ENCODE measurements around the gene GRIN2A.

The GRIN2A gene

GRCh38 chr16:9978160-9978725 lies 204.0 kb downstream of the GRIN2A start:
- Histone ChIP-seq H3K36me3 (replicated peaks; ENCODE audit: insufficient read depth, low read length) (no peaks in the 10 kb centered on the region), H3K4me2 (ENCODE audit: low read depth, low read length) (no peak overlapping the region), H3F3A (ENCODE audit: insufficient read depth, low read length) (no peaks in the 10 kb centered on the region), H3K9me2 (replicated peaks; ENCODE audit: insufficient read depth, low read length) (no peaks in the 10 kb centered on the region), H2AFZ (ENCODE audit: low read length) (no peak overlapping the region), H3K27me3 (replicated peaks; ENCODE audit: insufficient read depth, low read length) (no peaks in the 10 kb centered on the region), H3K9ac (ENCODE audit: low read length) (no peak overlapping the region), H4K20me1 (ENCODE audit: insufficient read depth, low read length) (no peaks in the 10 kb centered on the region), H3K9me3 (replicated peaks; ENCODE audit: insufficient read depth, low read length) (no peaks in the 10 kb centered on the region), H3K4me1 (ENCODE audit: low read length) (no peaks in the 10 kb centered on the region), H3K4me3 (ENCODE audit: low read length) (no peak overlapping the region), H3K79me2 (ENCODE audit: low read length) (no peaks in the 10 kb centered on the region), H3K27ac (ENCODE audit: low read length) (no peak overlapping the region)
- TF ChIP-seq EZH2phosphoT487 (IDR thresholded peaks at IDR 0.05; ENCODE audit: low read length) (no peak), EZH2 (optimal IDR thresholded peaks at IDR 0.05; ENCODE audit: low read depth, low read length) (no peak), CTCF (IDR thresholded peaks at IDR 0.05; ENCODE audit: low read length) (no peak)
- no peak for DNase-seq

GRCh38 chr16:9977333-9977897 lies 204.8 kb downstream of the GRIN2A start:
- Histone ChIP-seq H3K27ac (ENCODE audit: low read length) (no peak overlapping the region), H3K27me3 (replicated peaks; ENCODE audit: insufficient read depth, low read length) (no peaks in the 10 kb centered on the region), H3K4me3 (ENCODE audit: low read length) (no peak overlapping the region), H3K4me1 (ENCODE audit: low read length) (no peaks in the 10 kb centered on the region), H3F3A (ENCODE audit: insufficient read depth, low read length) (no peaks in the 10 kb centered on the region), H3K4me2 (ENCODE audit: low read depth, low read length) (no peak overlapping the region), H3K9me2 (replicated peaks; ENCODE audit: insufficient read depth, low read length) (no peaks in the 10 kb centered on the region), H3K9ac (ENCODE audit: low read length) (no peak overlapping the region), H3K9me3 (replicated peaks; ENCODE audit: insufficient read depth, low read length) (no peaks in the 10 kb centered on the region), H3K79me2 (ENCODE audit: low read length) (no peaks in the 10 kb centered on the region), H2AFZ (ENCODE audit: low read length) (no peak overlapping the region), H3K36me3 (replicated peaks; ENCODE audit: insufficient read depth, low read length) (no peaks in the 10 kb centered on the region), H4K20me1 (ENCODE audit: insufficient read depth, low read length) (no peaks in the 10 kb centered on the region)
- TF ChIP-seq EZH2phosphoT487 (IDR thresholded peaks at IDR 0.05; ENCODE audit: low read length) (no peak), EZH2 (optimal IDR thresholded peaks at IDR 0.05; ENCODE audit: low read depth, low read length) (no peak), CTCF (IDR thresholded peaks at IDR 0.05; ENCODE audit: low read length) (no peak)
- no peak for DNase-seq

- no peaks in the 10 kb centered on the region for H3K27me3 ChIP-seq (replicated peaks; ENCODE audit: insufficient read depth, low read length)
- no peak overlapping the region for H3K4me3 ChIP-seq (ENCODE audit: low read length)
- no peak overlapping the region for H2AFZ ChIP-seq (ENCODE audit: low read length)
- H3K36me3 ChIP-seq (replicated peaks; ENCODE audit: insufficient read depth, low read length), result no peaks in the 10 kb centered on the region
- no peak overlapping the region for H3K27ac ChIP-seq (ENCODE audit: low read length)
- no peak for DNase-seq
- H3K4me1 ChIP-seq (ENCODE audit: low read length), result no peaks in the 10 kb centered on the region
- no peak overlapping the region for H3K9ac ChIP-seq (ENCODE audit: low read length)
- no peaks in the 10 kb centered on the region for H3K79me2 ChIP-seq (ENCODE audit: low read length)
- H3K9me3 ChIP-seq (replicated peaks; ENCODE audit: insufficient read depth, low read length), result no peaks in the 10 kb centered on the region
- TF ChIP-seq EZH2phosphoT487 (IDR thresholded peaks at IDR 0.05; ENCODE audit: low read length) (no peak), EZH2 (optimal IDR thresholded peaks at IDR 0.05; ENCODE audit: low read depth, low read length) (no peak), CTCF (IDR thresholded peaks at IDR 0.05; ENCODE audit: low read length) (no peak)
- no peaks in the 10 kb centered on the region for H3K9me2 ChIP-seq (replicated peaks; ENCODE audit: insufficient read depth, low read length)
- no peaks in the 10 kb centered on the region for H3F3A ChIP-seq (ENCODE audit: insufficient read depth, low read length)
- H3K4me2 ChIP-seq (ENCODE audit: low read depth, low read length), result no peak overlapping the region
- no peaks in the 10 kb centered on the region for H4K20me1 ChIP-seq (ENCODE audit: insufficient read depth, low read length)
These were observed 205.6 kb downstream of the GRIN2A start for GRCh38 chr16:9976601-9977000.
